Brain microvascular endothelial cell (primary cell): ENCODE results near the gene CNN3.

Source experiments
- DNase-seq: peaks from one replicate; pipeline ENCODE4 v3.0.0-alpha.2; 2020
- H3K27ac ChIP-seq: fragments of 250-450 bp; sonication (Bioruptor Pico); 2 replicates; pipeline ENCODE4 v1.5.1; 2020; ENCODE audit warnings: mild to moderate bottlenecking, moderate library complexity
- H3K27me3 ChIP-seq: fragments of 250-450 bp; sonication (Bioruptor Pico); replicated peaks from 2 replicates; pipeline ENCODE4 v1.5.1; 2020; ENCODE audit warnings: mild to moderate bottlenecking
- H3K36me3 ChIP-seq: fragments of 250-450 bp; sonication (Bioruptor Pico); replicated peaks from 2 replicates; pipeline ENCODE4 v1.5.1; 2020; ENCODE audit warnings: mild to moderate bottlenecking
- H3K4me3 ChIP-seq: 2 replicates; pipeline ENCODE4 v1.5.1; 2011; ENCODE audit warnings: low read depth, mild to moderate bottlenecking, control low read depth, low read length, moderate library complexity
- CTCF ChIP-seq: IDR thresholded peaks from 2 replicates; pipeline ENCODE4 v1.5.1; 2011; ENCODE audit warnings: low read depth, mild to moderate bottlenecking, moderate library complexity, low read length, control low read depth, inconsistent platforms; ENCODE audit errors: missing control alignments
- in situ Hi-C: cut with HindIII; loops from 2 replicates; pipeline ENCODE4 v1.10.0; 2017; ENCODE audit warnings: low sequenced_read_pairs, low pct_ligation_motif_present

The CNN3 gene

GRCh38 chr1:94912263-94913184, 14.4 kb downstream of the CNN3 start:
- in situ Hi-C loops, result no loop called here
- Histone ChIP-seq H3K36me3 (no peaks in the 10 kb centered on the region), H3K27ac (no peak overlapping the region), H3K4me3 (no peak overlapping the region), H3K27me3 (no peaks in the 10 kb centered on the region)
- no peak for TF ChIP-seq CTCF
- no peak for DNase-seq

- Histone ChIP-seq H3K27ac (no peak overlapping the region), H3K4me3 (no peak overlapping the region), H3K36me3 (no peaks in the 10 kb centered on the region), H3K27me3 (no peaks in the 10 kb centered on the region)
- in situ Hi-C loops, result no loop called here
- no peak for DNase-seq
- no peak for TF ChIP-seq CTCF
These were observed 17.4 kb downstream of the CNN3 start for GRCh38 chr1:94909486-94909885.

- Histone ChIP-seq H3K4me3 (no peak overlapping the region), H3K27me3 (no peaks in the 10 kb centered on the region), H3K27ac (no peak overlapping the region), H3K36me3 (no peaks in the 10 kb centered on the region)
- no peak for DNase-seq
- in situ Hi-C loops, result no loop called here
- no peak for TF ChIP-seq CTCF
These were observed 17.9 kb downstream of the CNN3 start for GRCh38 chr1:94908965-94909364.

GRCh38 chr1:94908190-94908589, 18.7 kb downstream of the CNN3 start:
- Histone ChIP-seq H3K36me3 (no peaks in the 10 kb centered on the region), H3K4me3 (no peak overlapping the region), H3K27ac (no peak overlapping the region), H3K27me3 (no peaks in the 10 kb centered on the region)
- in situ Hi-C loops, result no loop called here
- TF ChIP-seq CTCF, result no peak
- no peak for DNase-seq

GRCh38 chr1:94907136-94907535, 19.8 kb downstream of the CNN3 start:
- Histone ChIP-seq H3K27me3 (no peaks in the 10 kb centered on the region), H3K27ac (no peak overlapping the region), H3K4me3 (no peak overlapping the region), H3K36me3 (peaks cover 6% of the 10 kb centered on the region)
- in situ Hi-C loops, result no loop called here
- DNase-seq, result no peak
- TF ChIP-seq CTCF, result no peak
